GM18499 (cell line): Measurements from ENCODE around the gene SEC14L6.
"Not testable (repeated sequence)": the region's sequence is repeated elsewhere in the genome, so short reads cannot be mapped to it uniquely, and the experiment has no call there.

Experiments used
- ATAC-seq: cut with Tn5 transposase; IDR thresholded peaks from one replicate; pipeline ENCODE4 v1.9.1; 2021; ENCODE audit warnings: moderate number of reproducible peaks; ENCODE audit not compliant: insufficient read depth, unreplicated experiment

The SEC14L6 gene

GRCh38 chr22:30546616-30547015, at the start of gene SEC14L6:
SEC14L6 (minus strand) TSS chr22:30546741; CDS start chr22:30546682, 59 bp downstream.
- ATAC-seq = no peak

- ATAC-seq = no peak
These were observed 49.7 kb upstream of the SEC14L6 start for GRCh38 chr22:30596199-30596598.

DNA sequence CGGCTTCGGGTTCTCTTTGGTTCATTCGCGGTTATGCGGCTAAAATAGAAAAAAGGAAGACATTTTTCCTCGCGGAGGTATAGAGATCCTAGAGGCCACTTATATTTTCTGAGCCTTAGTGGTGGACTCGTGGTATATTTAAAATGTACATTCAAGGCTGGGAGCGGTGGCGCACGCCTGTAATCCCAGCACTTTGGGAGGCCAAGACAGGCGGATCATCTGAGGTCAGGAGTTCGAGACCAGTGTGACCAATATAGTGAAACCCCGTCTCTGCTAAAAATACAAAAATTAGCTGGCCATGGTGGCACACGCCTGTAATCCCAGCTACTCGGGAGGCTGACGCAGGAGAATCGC, 45.8 kb upstream of the SEC14L6 start:
- ATAC-seq = not testable (repeated sequence)

- ATAC-seq = peak; percentile 85
These were observed 45.2 kb upstream of the SEC14L6 start, which contains the start of gene PES1 for GRCh38 chr22:30591588-30592359. PES1 (minus strand) TSS chr22:30591910; CDS start chr22:30591833, 77 bp downstream.

DNA sequence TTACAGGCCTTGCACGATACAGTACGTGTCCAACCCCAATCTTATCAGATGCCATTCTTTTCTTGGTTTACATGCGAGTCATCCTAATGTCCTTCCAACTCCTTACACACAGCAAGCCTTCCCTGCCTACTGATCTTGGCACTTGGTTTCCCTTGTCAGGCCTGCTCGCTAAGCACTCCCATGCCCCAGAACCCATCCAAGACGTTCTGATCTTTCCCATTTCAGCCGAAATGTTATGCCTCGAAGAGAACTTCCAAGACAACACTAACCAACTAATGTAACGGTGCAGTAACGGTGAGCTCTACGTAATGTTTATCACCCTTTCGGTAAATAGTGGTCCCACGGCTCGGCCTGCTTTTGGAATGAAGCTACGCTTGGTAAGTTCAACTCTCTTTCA, 44.6 kb upstream of the SEC14L6 start:
- no peak for ATAC-seq

- ATAC-seq = no peak
These were observed 39.9 kb upstream of the SEC14L6 start for GRCh38 chr22:30586414-30586813.

- no peak for ATAC-seq
These were observed 37.9 kb upstream of the SEC14L6 start for GRCh38 chr22:30584441-30584840.

DNA sequence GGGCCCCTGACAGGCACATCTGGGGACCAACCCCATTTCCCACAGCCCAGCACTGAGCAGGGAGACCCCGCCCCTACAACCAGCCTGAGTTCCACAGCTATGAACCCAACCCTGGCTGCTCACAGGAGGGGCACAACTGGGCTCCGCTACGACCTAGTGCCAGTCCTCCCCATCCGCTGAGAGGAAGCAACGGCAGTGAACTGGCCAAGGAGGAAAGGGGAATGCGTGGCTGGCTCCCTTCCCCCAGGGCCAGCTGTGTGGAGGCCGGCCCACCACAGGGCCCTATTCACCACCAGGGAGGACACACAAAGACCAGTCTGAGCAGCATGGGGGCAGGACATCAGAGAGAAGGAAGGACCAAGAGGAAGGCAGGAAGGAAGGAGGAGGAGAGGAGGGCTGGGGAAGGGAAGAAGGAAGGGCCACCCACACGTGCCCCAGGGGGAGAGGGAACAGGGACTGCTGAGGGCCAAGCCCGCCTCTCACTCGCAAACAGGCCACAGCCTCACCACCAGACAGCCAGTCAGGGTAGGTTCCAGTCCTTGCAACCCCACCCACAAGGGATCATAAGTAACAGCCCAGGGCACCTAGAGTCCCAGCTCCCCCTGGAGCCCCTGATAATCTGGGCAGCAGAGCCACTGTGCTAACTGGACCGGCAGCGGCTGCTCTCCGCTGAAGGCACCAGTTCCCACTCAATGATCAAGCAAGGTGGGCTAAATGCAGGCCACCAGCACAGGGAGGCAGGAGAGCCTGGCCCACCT, 36.4 kb upstream of the SEC14L6 start:
- ATAC-seq = no peak

DNA sequence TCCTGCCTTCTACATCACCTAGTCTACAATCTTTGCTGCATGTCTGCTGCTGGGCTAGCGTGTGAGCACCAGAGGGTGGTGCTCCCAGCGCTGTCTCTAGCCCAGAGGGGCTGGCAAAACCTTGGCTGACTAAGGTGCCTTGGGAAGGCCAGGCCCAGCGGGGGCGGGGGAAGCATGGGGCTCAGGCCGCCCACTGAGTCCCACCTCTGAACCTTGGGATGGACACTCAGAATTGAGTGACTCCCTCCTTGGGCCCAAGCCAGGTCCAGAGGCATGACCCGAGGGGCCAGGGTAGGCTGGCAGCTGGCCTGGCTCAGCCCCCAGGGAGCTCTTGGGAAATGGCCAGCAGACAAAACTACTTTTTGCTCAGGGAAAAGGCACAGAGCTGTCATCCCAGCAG, 35.5 kb upstream of the SEC14L6 start:
- no peak for ATAC-seq

DNA sequence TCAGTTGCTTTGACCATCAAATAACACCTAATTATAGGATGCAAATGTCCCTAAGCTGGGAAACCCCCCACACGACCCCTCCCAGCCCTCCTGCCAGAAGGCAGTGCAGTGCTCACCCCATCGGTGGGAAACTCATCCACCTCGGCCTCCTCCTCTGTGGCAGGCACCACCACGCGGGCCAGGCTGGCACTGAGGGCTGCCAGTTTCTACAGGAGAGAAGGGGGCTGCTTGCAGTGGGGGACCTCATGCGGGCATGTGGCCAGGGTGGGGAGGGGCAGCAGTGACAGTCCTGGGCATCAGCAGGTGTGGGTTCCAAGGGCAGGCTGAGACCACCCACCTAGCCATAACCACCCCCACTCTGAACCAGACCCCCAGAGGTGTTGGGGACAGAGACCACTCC, 34.4 kb upstream of the SEC14L6 start:
- ATAC-seq = no peak

DNA sequence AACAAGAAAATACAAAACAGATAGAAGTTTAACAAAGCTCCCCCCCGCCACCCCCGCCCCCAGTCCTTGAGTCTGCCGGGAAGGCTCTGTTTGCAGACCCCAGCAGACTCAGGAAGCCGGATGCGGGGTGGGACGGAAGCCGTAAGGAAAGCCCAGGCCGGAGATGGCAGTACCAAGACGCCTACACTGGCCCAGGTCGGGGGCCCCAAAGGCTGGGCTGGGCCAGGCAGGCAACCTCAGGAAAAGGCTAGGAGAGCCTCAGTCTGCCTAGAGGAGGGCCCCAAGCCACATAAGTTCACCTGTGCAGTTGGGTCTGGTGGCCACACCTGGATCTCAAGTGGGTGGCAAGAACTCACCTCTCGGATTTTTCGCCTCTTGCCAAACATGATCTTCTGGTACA, 31.9 kb upstream of the SEC14L6 start:
- ATAC-seq = no peak

- ATAC-seq = no peak
These were observed 29.3 kb upstream of the SEC14L6 start for GRCh38 chr22:30575859-30576258.

- no peak for ATAC-seq
These were observed 28.6 kb upstream of the SEC14L6 start for GRCh38 chr22:30574997-30575671.

DNA sequence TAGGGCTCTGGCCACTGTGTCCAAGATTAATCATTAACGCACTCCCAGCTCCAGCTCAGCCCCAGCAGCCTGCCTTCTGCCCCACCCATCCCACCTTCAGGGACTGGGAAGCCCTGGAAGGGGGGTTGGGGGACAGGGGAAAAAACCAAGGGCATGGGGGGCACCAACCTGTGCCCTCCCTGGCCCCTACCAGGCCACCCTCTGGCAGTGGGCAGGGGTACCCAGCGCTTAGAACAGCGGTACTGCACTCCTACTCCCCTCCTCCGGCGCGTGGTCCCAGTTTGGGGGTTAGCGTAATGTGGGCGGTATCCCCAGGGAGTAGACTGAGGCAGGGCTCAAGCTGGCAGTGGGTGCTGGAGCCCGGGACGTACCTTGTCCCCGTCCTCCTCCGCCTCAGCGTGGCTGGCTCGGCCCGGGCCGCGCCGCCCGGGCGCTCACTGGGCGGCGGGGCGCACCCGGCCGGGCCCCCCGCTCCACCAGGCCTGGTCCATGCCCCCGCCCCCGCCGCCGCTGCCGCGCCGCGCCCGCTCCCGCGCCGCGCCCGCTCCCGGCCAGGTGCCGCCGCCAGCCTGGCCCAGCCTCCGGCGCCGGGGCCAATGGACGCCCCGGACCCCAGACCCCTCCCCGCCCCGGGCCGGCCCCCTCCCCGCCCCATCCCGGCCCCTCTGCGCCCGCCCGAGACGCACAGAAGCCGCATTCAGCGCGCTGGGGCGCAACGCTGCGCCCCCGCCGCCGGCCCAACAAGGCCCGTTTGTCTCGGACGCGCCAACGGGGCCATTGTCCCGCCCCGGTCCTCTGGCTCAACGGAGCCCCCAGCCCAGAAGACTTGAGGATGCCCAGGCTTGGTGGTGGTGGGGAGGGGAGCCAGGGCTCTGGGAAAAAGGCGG, 27.8 kb upstream of the SEC14L6 start, which contains the start of gene GAL3ST1:
Gene GAL3ST1, minus strand, starts transcription at position 571 of the 887 bp plus-strand sequence. CDS start 17,273 bp downstream, outside the sequence.
- ATAC-seq = no peak

GRCh38 chr22:30573594-30574094, 27.1 kb upstream of the SEC14L6 start:
- ATAC-seq = no peak

- ATAC-seq = no peak
These were observed 26.5 kb upstream of the SEC14L6 start for GRCh38 chr22:30572840-30573593.

GRCh38 chr22:30572210-30572609, 25.7 kb upstream of the SEC14L6 start:
- ATAC-seq = no peak

GRCh38 chr22:30569674-30570202, 23.2 kb upstream of the SEC14L6 start:
- ATAC-seq = no peak
